ELF-1 (cell line): ENCODE data around the gene GBGT1.
"Not testable (repeated sequence)": the region's sequence is repeated elsewhere in the genome, so short reads cannot be mapped to it uniquely, and the experiment has no call there.

Experiments
- DNase-seq: peaks from one replicate; pipeline ENCODE4 v3.0.0-alpha.2; 2016; ENCODE audit warnings: low read depth, low spot score

GBGT1 gene

DNA sequence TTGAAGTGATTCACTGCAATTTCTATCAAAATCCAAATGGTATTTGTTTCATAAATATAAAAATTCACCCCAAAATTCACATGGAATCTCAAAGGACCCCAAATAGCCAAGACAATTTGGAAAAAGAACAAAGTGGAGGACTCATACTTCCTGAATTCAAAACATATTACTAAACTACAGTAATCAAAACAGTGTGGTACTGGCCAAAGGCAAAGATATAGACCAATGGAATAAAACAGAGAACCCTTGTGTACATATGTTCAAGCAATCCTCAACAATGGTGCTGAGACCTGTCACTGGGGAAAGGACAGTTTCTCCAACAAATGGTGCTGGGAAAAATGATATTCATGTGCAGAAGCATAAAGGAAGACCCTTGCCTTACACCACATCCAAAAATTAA is 31.3 kb upstream of the GBGT1 start:
- no peak for DNase-seq

DNA sequence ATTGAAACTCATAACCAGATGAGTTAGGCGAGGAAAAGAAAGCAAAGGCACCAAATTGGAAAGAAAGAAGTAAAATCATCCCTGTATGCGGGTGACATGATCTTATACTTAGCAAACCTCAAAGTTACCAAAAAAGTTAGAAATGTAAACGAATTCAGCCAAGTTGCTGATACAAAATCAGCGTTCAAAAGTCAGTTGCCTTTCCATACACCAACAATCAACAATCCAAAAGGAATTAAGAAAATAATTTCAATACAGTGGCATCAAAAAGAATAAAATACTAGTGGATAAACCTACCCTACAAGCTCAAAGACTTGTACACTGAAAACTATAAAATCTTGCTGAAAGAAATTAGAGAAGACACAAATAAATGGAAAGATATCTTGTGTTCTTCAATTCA is 30.9 kb upstream of the GBGT1 start:
- no peak for DNase-seq

DNA sequence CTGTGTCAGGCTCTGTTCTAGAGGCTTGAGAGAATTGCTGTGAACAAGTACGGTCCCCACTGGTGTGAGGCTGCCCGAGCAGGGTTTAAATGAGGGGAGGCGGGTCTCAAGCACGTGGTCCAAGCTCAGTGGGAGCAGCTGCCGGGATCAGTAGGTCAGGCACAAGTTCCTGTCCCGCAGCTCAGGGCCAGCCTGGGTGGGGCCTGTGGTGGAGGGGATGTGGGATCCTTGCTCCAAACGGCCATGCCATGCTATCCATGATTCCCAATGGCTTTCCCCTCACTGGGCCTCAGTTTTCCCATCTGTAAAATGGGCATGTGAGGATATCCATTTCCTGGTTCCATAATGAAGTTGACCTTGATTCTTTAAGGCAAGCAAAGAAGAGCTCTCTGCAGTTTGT is 28.3 kb upstream of the GBGT1 start:
- DNase-seq, result no peak

DNA sequence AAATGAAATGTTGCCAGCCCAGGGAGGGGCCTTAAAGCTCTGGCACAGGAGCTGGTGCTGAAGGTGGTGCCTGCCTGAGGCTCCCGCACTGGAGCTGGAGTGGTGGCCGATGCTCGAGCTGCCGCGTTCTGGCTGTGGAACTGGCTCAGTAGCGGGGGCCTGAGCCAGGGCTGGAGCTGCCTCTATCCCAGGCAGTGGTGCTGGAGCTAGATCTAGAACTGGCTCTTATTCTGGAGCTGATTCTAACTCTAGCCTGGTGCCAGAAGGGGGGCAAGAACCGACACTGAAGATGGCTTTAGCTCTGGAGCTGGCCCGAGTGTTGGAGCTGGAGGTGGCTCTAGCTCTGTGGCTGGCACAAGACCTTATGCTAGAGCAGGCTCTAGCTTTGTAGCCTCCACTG is 26.1 kb upstream of the GBGT1 start:
- DNase-seq, result no peak

DNA sequence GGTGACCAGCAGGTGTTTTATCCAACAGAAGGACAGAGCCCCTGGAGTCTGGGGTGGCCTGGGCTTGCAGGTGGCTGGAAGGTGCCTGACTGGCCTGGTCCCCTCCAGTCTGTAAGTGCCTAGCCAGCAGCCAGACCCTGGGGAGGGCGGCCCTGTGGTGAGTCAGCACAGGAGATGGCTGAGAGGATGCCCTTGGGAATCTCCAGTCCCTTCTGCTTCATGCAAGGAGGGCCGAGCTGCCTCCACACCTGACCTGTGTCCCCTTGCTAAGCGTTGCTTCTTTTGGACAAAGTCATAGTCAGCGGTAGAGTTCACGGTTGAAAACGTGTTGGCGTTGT is 25.1 kb upstream of the GBGT1 start:
- no peak for DNase-seq

DNA sequence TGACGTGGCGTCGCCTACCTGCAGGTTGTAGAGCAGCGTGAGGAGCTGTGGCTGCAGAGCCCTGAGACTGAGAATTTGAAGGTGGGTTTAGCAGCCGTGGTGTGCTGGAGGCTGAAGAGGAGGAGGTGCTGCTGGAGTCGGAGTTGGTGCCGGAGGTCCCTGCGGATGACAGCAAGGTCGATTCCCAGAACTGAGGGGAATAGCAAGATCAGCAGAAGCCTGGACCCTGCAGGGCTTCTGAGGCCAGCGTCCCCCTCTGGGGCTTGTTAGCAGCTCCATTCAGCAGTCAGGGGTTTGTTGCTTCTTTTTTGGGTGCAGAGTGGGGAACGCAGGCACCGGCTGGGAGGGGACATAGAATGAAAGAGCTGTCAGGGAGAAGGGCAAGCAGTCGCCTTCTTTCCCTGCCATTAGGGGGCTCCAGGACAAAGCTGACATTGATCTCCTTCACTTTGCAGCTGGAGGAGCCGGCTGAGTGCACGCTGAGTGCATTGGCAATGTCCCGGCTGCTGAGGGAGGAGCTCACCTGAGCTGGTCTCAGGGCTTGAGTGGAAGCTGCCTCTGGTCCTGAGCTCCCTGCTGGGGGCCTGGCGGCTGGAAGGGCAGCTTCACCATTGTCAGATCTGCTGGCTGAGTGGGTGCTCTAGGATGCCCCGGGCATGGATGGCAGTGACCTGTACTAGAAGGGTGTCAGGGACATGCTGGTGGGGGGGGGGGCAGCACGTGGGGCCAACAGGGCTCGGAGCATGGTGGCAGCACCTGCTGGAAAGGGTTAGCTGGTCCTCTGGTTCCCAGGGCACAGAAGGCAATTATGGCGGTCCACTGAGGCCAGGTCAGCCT is 24.5 kb upstream of the GBGT1 start:
- peak; percentile 80 for DNase-seq

DNA sequence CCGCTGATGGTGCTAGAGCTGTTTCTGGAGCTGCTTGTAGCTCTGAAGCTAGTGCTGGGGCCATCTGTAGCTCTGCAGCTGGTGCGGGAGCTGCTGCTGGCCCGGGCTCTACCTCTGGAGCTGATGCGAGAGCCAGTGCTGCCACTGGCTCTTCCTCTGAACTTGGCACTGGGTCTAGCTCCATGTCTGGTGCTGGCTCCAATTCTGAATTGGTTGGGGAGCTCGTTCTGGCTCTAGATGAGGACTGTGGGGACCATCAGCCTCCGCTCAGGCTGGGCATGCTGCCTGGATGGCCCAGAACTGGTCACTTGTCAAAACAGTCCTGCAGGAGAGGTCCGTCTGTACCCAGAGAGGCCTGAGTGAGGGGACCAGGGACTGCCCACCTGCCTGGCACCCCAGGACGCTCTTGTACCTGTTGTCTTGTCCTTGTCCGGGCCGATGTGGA is 23.9 kb upstream of the GBGT1 start:
- DNase-seq, result no peak

DNA sequence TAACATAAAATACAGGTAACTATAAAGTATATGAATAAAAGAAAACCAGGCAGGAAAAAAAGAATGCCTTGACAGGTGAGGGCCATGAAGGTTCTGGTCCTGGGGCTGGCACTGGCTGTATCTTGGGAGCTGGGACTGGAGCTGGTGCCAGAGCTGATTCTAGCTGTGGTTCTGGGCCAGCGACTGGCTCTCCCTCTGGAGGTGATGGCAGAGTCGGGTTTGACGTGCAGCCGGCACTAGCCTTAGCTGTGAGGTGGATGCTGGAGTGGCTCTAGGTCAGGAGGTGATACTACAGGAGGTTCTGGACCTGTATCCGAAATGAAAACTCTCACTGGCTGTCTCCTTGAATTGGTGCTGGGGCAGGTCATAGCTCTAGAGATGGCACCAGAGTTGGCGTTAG is 23.0 kb upstream of the GBGT1 start:
- no peak for DNase-seq

DNA sequence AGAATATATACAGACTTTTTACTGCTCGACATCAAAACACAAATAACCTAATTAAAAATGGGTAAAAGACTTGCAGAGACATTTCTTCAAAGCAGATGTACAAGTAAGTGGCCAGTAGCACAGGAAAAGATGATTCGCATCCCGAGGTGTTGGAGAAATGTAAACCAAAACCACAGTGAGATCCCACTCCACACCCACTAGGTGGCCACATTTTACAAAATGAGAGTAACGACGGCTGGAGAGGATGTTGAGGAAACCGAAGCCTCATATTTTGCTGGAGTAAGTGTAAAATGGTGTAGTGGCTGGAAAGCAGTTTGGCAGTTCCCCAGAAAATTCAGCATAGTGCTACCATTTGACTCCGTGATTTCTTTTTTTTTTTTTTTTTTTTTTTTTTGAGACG is 21.3 kb upstream of the GBGT1 start:
- peak; percentile 43 for DNase-seq

DNA sequence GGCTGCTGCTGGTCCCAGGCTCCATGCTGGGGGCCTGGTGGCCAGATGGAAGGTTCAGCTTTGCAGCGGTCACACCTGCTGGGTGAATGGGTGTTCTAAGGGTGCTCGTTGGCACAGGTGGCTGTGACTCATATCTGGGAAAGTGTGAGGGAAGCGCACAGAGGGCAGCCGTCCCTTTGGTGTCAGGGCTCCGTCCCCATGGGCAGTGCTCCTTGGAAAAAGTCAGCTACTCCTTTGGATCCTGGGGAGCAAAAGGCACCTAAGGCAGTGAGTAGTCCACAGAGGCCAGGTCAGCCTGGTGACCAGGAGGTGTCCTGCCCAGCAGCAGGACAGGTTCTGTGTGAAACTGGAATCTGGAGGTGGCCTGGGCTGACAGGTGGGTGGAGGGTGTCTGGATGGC is 18.4 kb upstream of the GBGT1 start:
- DNase-seq, result no peak

DNA sequence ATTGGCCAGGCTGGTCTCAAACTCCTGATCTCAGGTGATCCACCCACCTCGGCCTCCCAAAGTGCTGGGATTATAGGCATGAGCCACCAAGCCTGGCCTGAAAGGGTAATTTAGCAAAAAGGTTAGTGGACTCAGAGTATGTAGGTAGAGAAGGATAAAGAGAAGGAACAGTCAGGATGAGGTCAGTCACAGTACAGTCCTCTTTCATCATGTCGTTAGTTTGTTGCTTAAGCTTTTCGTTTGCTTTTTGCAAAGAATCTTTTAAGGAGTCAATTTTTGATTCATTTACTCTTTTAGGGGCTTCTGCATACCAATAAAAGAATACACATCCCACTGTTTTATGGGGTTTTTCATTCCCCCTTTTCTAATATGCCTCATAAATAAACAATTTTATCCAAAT is 17.8 kb upstream of the GBGT1 start:
- no peak for DNase-seq

DNA sequence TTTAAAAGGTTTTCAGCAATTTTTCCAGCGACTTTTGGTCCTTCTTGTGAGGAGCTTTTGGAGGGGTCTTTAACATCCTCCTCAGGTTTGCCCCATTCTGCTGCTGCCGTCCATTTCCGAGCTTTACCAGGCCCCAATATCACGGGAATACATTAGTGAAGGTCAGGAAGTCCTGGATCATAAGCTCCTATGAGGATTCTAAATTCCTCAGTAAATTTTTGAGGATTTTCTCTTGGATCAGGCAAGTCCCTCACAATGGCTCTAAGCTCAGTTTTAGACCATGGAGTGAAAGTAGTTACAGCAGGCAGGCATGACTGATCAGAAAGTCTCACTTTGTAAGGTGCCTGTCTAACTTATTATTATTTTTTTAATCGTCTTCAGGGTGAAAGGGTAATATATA is 17.2 kb upstream of the GBGT1 start:
- DNase-seq, result no peak

DNA sequence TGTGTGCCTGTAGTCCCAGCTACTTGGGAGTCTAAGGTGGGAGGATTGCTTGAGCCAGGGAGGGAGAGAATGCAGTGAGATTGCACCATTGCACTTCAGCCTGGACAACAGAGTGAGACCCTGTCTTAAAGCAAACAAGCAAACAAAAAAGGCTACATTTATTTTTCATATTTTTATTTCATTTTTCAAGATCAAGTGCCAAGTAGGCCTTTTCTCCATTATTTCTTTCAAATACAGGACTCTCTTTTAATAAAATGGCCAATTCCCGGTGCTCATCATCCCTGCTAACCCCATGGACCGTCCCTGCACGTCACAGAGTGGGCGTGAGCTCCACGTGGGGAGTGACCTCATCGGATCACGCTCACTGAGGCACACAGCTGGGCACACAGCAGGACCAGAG is 9.3 kb upstream of the GBGT1 start:
- DNase-seq, result no peak

DNA sequence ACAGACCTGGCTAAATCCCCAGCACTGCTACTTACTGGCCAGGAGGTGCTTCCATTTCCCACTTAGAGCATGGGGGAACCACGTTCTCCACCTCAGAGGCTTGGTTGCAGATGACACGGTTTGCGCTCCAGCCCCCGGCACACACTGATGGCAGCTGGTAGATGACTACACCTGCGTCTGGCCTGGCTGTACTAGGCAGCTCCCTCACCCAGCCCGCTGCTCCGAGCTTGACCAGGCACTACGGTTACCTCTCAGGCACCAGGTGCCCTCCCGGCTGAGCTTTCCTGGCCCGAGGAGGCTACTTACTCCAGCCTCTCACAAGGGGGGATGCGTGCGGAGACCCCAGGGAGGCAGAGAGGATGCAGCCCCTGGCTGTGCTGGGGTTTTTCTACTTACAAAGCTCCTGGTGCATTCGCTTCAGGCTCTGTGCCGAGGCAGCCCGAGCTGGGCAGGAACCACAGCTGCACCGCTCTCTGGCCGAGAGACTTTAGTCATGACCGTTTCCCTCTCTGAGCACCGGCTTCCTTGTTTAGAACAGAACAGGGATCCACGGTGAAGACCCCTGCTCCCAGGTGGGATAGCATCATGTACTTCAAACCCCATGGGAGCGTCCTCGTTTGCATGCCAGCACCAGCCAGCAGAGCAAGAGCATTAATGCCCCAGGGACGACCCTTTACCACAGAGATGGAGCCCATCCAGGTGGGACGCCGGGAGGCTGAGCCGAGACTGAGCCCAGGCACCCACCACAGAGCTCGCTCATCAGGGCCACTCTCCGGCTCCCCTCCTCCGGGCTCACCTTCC is 7.6 kb upstream of the GBGT1 start:
- DNase-seq, result no peak

DNA sequence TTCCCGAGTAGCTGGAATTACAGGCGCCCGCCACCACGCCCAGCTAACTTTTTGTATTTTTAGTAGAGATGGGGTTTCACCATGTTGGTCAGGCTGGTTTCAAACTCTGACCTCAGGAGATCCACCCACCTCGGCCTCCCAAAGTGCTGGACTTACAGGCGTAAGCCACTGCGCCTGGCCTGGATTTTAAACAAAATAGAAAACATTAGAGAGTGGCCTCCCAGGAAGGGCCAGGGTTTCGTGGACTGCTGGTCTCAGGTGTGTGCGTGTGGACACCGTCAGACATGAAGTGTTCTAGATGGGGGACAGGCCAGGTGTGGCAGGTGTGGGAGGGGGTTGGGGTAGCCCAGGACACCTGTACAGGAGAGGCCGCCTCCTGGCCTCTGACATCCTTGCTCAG is 7.0 kb upstream of the GBGT1 start:
- no peak for DNase-seq

DNA sequence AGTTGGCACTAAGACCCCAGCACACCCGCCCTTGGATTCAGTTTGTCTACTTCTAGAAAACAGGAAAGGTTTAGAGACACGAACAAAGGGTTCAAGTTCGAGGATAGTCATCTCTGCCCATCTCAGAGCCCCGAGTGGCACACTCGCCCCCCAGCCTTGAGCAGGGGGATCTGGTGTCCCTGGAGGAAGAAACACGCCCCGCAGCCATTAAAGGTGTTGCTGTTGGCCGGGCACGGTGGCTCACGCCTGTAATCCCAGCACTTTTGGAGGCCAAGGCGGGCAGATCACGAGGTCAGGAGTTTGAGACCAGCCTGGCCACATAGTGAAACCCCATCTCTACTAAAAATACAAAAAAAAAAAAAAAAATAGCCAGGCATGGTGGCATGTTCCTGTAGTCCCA is 6.0 kb upstream of the GBGT1 start:
- not testable (repeated sequence) for DNase-seq

DNA sequence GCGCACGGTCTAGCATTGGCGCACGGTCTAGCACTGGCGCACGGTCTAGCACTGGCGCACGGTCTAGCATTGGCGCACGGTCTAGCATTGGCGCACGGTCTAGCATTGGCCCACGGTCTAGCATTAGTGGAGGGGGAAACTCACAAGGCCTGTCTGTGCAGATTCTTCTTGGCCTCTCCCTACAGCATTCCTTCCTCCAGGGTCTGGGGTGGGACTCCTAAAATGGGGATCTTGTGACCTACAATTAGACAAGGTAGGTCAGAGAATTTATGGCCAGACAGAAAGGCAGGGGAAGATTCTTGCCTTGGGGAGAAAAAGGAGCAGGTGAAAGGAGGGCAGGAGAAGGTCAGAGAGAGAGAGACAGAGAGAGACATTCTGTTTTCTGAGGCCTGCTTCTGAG is 5.4 kb upstream of the GBGT1 start:
- peak; percentile 57 for DNase-seq

DNA sequence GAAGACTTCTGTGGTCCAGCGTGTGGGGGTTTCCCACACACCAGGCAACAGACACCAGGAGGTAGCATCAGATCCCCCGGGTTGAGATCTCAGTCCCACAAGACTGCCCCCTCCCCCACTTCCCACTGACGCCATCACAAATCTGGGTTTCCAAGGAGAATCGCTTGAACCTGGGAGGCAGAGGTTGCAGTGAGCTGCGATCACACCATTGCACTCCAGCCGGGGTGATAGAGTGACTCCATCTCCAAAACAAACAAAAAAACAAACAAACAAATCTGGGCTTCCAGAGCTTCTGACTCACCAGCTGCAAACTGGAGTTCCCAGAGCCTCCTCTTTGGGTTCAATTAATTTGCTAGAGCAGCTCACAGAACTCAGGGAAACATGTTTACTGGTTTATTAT is 4.7 kb upstream of the GBGT1 start:
- DNase-seq, result peak; percentile 54

DNA sequence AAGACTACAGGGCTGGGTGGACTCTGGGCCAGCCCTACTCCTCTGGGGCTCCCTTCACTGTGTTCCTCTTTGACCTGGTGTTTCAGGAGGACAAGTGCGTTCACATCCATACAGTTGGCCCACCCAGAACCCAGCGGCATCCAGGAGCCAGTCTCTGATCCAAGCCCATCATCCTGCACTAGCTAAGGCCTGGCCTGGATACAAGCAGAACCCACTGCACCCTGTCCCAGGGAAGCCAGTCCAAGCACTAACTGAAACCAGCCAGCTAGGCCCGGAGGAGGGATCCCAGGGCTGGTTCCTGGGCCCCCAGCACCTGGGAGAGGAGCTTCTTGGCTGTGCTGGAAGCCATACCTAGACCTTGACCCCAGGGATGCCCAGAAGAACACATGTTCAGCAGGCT is 4.1 kb upstream of the GBGT1 start:
- no peak for DNase-seq

DNA sequence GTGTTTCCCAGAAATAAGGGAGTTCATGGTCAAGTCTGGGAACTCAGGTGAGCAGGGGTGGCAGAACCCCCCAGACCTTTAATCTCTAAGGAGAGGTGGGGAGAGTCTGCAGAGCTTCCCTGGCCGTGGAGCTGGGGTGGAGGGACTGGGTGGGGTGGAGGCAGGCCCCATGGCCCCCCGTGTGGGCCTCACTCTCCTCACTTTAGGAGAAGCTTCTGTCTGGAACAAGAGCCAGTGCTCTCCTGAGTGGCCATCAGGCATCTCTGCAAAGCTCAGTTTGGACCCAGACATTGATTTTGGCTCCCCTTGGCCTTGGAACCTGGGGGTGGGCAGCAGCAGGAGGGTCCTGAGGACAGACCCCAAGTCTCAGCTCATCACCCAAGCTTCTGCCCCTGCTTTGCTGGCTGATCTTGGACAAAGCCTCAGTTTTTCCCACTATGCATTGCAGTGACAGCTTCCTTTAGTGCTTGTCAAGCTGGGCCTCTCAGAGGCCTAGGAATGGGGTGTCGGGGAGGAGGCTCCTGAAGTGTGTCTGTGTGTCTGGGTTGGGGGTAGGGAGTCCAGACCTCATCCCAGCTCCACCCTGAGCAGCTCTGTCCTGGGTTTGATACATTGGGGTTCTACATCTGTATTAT is 3.5 kb upstream of the GBGT1 start:
- no peak for DNase-seq

DNA sequence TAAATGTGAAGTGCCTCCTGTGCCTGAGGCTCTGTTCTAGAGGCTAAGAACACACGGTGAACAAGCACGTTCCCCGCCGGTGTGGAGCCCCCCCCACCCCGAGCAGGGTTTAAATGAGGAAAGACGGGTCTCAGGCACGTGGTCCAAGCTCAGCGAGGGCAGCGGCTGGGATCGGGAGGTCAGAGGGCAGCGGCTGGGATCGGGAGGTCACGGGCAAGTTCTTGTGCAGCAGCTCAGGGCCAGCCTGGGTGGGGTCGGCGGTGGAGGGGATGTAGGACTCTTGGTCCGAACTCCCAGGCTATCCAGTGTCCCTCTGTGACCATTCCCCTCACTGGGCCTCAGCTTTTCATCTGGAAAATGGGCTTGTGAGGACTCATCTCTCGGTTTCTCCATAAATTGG is 2.7 kb upstream of the GBGT1 start:
- no peak for DNase-seq

DNA sequence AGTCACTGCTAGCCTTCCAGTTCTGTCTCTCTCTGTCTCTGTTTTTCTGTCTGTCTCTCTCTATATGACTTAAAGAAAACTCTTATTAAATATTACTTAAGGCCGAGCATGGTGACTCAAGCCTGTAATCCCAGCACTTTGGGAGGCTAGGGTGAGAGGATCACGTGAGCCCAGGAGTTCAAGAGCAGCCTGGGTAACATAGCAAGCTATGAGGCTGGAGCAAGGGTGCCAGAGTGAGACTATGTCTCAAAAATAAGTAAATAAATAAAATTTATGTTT is 1.7 kb upstream of the GBGT1 start:
- no peak for DNase-seq

DNA sequence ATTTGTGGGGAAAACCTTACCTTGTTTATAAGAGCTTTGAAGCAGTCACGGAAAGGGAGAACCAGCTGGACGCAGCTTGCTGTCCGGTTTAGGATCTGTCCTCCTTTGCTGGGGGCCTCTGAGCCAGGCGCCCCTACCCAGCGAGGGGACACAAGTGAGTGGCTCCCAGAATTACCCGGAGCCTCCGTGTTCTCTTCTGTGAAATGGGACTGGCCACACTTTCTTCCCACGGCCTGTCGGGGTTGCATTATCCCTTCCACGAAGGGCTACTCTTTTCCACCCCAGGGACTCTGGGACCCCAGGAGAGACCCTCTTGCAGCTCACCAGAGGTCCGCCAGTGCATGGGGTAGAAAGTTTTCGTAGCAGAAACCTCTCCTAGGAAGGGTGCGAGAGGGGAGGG is 477 bp upstream of the GBGT1 start:
- no peak for DNase-seq
